ENCODE results near the gene ZEB2. TPM values are rescaled to one million over a fixed set of nuclear protein-coding genes. Genes with fewer than 3 reads are reported as not detected.
A peak's percentile ranks its signal among the peaks of the same experiment; 100 is the strongest.

The ZEB2 gene
- total RNA-seq, 4 donors from 2014 or later: 148 to 290 (median 218) TPM

- H3K4me1 ChIP-seq: peaks cover 0 to 90% (median 38%) of the 10 kb centered on the region in 4 donors
Measured at GRCh38 chr2:144509001-144509878, 10.7 kb downstream of the ZEB2 start.

DNA sequence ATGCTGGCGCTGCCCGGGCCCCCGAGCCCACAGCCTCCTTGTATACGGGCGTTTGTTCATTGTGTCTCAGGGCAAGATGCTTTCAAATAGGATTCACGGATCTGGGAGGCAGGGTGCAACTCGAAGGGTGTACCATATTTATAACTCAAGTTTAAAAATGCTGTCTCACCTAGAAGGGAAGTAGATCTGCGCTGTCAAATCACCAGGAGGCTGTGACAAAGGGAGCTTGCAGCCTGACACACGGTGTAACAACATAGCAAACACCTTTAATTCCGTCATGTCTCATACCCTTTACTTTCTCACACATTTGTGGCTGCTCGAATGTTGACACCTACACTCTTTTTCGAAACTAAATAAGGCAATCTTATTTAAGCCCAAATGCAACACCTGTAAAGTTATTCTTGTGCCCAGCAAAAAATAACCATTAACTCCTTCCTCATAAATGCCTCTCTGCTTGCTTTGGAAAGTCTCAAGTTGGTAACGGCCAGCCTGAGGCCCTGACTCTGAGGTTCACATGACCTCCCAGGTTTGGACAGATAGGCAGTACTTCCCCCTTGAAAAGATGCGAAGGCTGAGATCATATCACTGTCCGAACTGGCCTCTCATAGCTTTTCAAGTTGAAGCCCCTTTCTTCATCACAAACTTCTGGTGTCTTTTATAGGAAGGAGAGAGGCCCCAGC is 11.6 kb downstream of the ZEB2 start:
- Histone ChIP-seq H3K4me3 (peak overlapping the region in 3 of 4 donors; percentile 2 to 70 (median 30)), H3K27ac (peak overlapping the region; percentile 96 to 100 (median 98)), H3K9me3 (no peaks in the 10 kb centered on the region), H3K27me3 (no peaks in the 10 kb centered on the region), H3K36me3 (no peaks in the 10 kb centered on the region), H3K4me1 (peaks cover 0 to 95% (median 41%) of the 10 kb centered on the region in 4 donors)
- no peak for DNase-seq (ENCODE audit: low spot score in 2 of 2)
- 24 to 34% methylated on average over 15 of the region's 15 CpGs for WGBS, 2 donors
- TF ChIP-seq EP300 (IDR thresholded peaks at IDR 0.05) (peak in 1 of 2 donors; percentile 34), POLR2A (IDR thresholded peaks at IDR 0.05) (peak in 1 of 2 donors; percentile 27)
- TF ChIP-seq, protein P1, sequence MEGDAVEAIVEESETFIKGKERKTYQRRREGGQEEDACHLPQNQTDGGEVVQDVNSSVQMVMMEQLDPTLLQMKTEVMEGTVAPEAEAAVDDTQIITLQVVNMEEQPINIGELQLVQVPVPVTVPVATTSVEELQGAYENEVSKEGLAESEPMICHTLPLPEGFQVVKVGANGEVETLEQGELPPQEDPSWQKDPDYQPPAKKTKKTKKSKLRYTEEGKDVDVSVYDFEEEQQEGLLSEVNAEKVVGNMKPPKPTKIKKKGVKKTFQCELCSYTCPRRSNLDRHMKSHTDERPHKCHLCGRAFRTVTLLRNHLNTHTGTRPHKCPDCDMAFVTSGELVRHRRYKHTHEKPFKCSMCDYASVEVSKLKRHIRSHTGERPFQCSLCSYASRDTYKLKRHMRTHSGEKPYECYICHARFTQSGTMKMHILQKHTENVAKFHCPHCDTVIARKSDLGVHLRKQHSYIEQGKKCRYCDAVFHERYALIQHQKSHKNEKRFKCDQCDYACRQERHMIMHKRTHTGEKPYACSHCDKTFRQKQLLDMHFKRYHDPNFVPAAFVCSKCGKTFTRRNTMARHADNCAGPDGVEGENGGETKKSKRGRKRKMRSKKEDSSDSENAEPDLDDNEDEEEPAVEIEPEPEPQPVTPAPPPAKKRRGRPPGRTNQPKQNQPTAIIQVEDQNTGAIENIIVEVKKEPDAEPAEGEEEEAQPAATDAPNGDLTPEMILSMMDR (IDR thresholded peaks at IDR 0.05): no peak

More at GRCh38 chr2:144509001-144509878, 10.7 kb downstream of the ZEB2 start:
- no peaks in the 10 kb centered on the region for H3K36me3 ChIP-seq
- H3K27me3 ChIP-seq: no peaks in the 10 kb centered on the region
- TF ChIP-seq EP300 (IDR thresholded peaks at IDR 0.05): no peak
- no peak for TF ChIP-seq POLR2A (IDR thresholded peaks at IDR 0.05)
- TF ChIP-seq, protein P1 (IDR thresholded peaks at IDR 0.05): no peak
- peak overlapping the region; percentile 96 to 100 (median 98) for H3K27ac ChIP-seq
- no peak for DNase-seq (ENCODE audit: low spot score in 2 of 2)
- H3K9me3 ChIP-seq: no peaks in the 10 kb centered on the region
- 29 to 35% methylated on average over 10 of the region's 10 CpGs for WGBS, 2 donors
- peak overlapping the region in 3 of 4 donors; percentile 2 to 70 (median 2) for H3K4me3 ChIP-seq

DNA sequence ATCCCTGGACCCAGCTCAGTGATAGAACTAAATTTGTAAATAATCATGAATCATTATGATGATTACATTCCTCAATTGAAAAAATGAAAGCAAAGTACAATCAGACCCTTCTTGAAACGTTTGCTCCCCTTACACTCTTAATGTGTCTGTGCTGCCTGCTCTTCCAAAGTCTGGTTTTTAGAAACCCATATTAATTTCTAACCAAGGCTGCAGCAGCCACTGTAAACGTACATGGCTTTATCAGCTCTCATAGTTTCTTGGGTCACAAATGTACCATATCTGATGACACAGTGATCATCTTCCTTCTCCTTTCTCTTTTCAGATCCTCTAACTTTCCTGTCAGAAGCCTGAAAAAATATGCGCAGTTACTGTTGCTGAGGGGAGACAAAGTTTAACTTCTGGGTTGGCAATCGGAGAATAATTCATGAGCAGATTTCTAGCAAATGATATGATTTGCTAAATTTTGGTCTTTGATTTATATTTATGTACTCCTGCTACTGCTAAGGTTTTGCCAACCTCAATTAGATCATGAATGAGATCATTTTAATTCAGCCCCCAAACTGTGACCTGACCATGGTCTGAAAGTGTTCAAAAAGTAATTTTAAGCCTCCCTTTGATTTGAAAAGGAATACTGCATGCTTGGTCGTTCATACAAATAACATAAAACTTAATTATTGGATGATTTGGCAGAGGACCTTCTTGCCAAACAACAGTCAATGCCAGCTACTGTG is 12.3 kb downstream of the ZEB2 start:
- TF ChIP-seq, protein P1 (IDR thresholded peaks at IDR 0.05): no peak
- TF ChIP-seq POLR2A (IDR thresholded peaks at IDR 0.05) (no peak), EP300 (IDR thresholded peaks at IDR 0.05) (no peak)
- Histone ChIP-seq H3K27ac (peak overlapping the region; percentile 96 to 100 (median 98)), H3K27me3 (no peaks in the 10 kb centered on the region), H3K9me3 (no peaks in the 10 kb centered on the region), H3K36me3 (no peaks in the 10 kb centered on the region), H3K4me3 (peak overlapping the region in 3 of 4 donors; percentile 2 to 70 (median 30)), H3K4me1 (peaks cover 0 to 96% (median 42%) of the 10 kb centered on the region in 4 donors)
- no peak for DNase-seq (ENCODE audit: low spot score in 2 of 2)
- WGBS, 2 donors: 13 to 19% methylated on average over 5 of the region's 5 CpGs

GRCh38 chr2:144505245-144505831 is 14.6 kb downstream of the ZEB2 start:
- H3K27me3 ChIP-seq: no peaks in the 10 kb centered on the region
- no peaks in the 10 kb centered on the region for H3K36me3 ChIP-seq
- no peak overlapping the region for H3K4me3 ChIP-seq
- WGBS, 2 donors: 14 to 17% methylated on average over 2 of the region's 2 CpGs
- H3K4me1 ChIP-seq: peaks cover 0 to 99% (median 44%) of the 10 kb centered on the region in 4 donors
- TF ChIP-seq, protein P1 (IDR thresholded peaks at IDR 0.05): no peak
- peak in 1 of 2 donors; percentile 35 for TF ChIP-seq EP300 (IDR thresholded peaks at IDR 0.05)
- H3K27ac ChIP-seq: peak overlapping the region; percentile 96 to 100 (median 98)
- no peak for DNase-seq (ENCODE audit: low spot score in 2 of 2)
- H3K9me3 ChIP-seq: no peaks in the 10 kb centered on the region
